Liver (tissue), 9 donors: ENCODE results near the gene SMS. TPM values are rescaled to one million over a fixed set of nuclear protein-coding genes. Genes with fewer than 3 reads are reported as not detected.

ENCODE experiments used
- DNase-seq: peaks from one replicate; pipeline ENCODE4 v3.0.0-alpha.2; 2017; ENCODE audit warnings: low spot score
- H3K27ac ChIP-seq, 2 donors: one replicate each; pipeline ENCODE4 v1.7.0; 2013; ENCODE audit warnings: inconsistent platforms in 2 of 2, low read length in 2 of 2, control low read depth in 1 of 2, low read depth in 1 of 2, mild to moderate bottlenecking in 1 of 2
- H3K27me3 ChIP-seq, 4 donors: one replicate each; pipeline versions ENCODE4 v1.6.1 to v1.7.0; 2013; ENCODE audit warnings: low read length in 3 of 4, inconsistent platforms in 1 of 4, mild to moderate bottlenecking in 1 of 4, moderate library complexity in 1 of 4; ENCODE audit not compliant: control insufficient read depth in 4 of 4, insufficient read depth in 4 of 4
- H3K36me3 ChIP-seq, 4 donors: one replicate each; pipeline versions ENCODE4 v1.6.1 to v1.7.0; 2013; ENCODE audit warnings: low read length in 3 of 4, mild to moderate bottlenecking in 3 of 4, low read depth in 1 of 4, moderate library complexity in 1 of 4; ENCODE audit not compliant: control insufficient read depth in 4 of 4, insufficient read depth in 3 of 4
- H3K4me1 ChIP-seq, 4 donors: one replicate each; pipeline versions ENCODE4 v1.6.1 to v1.7.0; 2013; ENCODE audit warnings: low read length in 3 of 4, mild to moderate bottlenecking in 3 of 4, moderate library complexity in 1 of 4; ENCODE audit not compliant: control insufficient read depth in 4 of 4, insufficient read depth in 4 of 4
- H3K4me3 ChIP-seq, 3 donors: one replicate each; pipeline versions ENCODE4 v1.6.1 to v1.7.0; 2013; ENCODE audit warnings: low read length in 3 of 3, control low read depth in 1 of 3, low read depth in 1 of 3, mild to moderate bottlenecking in 1 of 3
- H3K9ac ChIP-seq, 2 donors: one replicate each; pipeline ENCODE4 v1.7.0; 2013; ENCODE audit warnings: low read length in 2 of 2, mild to moderate bottlenecking in 2 of 2, moderate library complexity in 2 of 2, control low read depth in 1 of 2, low read depth in 1 of 2
- H3K9me3 ChIP-seq, 4 donors: one replicate each; pipeline versions ENCODE4 v1.6.1 to v1.7.0; 2013; ENCODE audit warnings: low read length in 3 of 4; ENCODE audit not compliant: control insufficient read depth in 4 of 4
- CTCF ChIP-seq: fragments of 150-350 bp; IDR thresholded peaks from 2 replicates; pipeline ENCODE4 v1.5.1; 2017; ENCODE audit warnings: improper control_type of control experiment, low read depth, low read length; ENCODE audit not compliant: missing input control
- EGR1 ChIP-seq, 2 donors: IDR thresholded peaks; 2 replicates each; pipeline ENCODE4 v1.6.1; 2016 to 2018; ENCODE audit warnings: antibody characterized with exemption in 2 of 2, low read depth in 2 of 2
- FOXA1 ChIP-seq: IDR thresholded peaks from 2 replicates; pipeline ENCODE4 v1.6.1; 2016; ENCODE audit warnings: antibody characterized with exemption
- FOXA2 ChIP-seq: IDR thresholded peaks from 2 replicates; pipeline ENCODE4 v1.6.1; 2016; ENCODE audit warnings: antibody characterized with exemption
- HNF4A ChIP-seq, 2 donors: conservative IDR thresholded peaks; 2 replicates each; pipeline ENCODE4 v1.6.1; 2016; ENCODE audit warnings: antibody characterized with exemption in 2 of 2, mild to moderate bottlenecking in 2 of 2
- HNF4G ChIP-seq: IDR thresholded peaks from 2 replicates; pipeline ENCODE4 v1.6.1; 2016; ENCODE audit warnings: antibody characterized with exemption
- JUND ChIP-seq, 2 donors: IDR thresholded peaks; 2 replicates each; pipeline ENCODE4 v1.6.1; 2016; ENCODE audit warnings: antibody characterized with exemption in 2 of 2
- MAX ChIP-seq: IDR thresholded peaks from 2 replicates; pipeline ENCODE4 v1.6.1; 2016; ENCODE audit warnings: antibody characterized with exemption
- RAD21 ChIP-seq, 2 donors: IDR thresholded peaks; 2 replicates each; pipeline ENCODE4 v1.6.1; 2016; ENCODE audit warnings: antibody characterized with exemption in 2 of 2, mild to moderate bottlenecking in 2 of 2
- REST ChIP-seq: IDR thresholded peaks from 2 replicates; pipeline ENCODE4 v1.6.1; 2016; ENCODE audit warnings: antibody characterized with exemption, mild to moderate bottlenecking
- RXRA ChIP-seq, 2 donors: IDR thresholded peaks; 2 replicates each; pipeline ENCODE4 v1.6.1; 2017 to 2018; ENCODE audit warnings: antibody characterized with exemption in 2 of 2, mild to moderate bottlenecking in 1 of 2
- SP1 ChIP-seq: IDR thresholded peaks from 2 replicates; pipeline ENCODE4 v1.6.1; 2018; ENCODE audit warnings: antibody characterized with exemption, mild to moderate bottlenecking
- TAF1 ChIP-seq: conservative IDR thresholded peaks from 2 replicates; pipeline ENCODE4 v1.6.1; 2016; ENCODE audit warnings: antibody characterized with exemption, mild to moderate bottlenecking
- YY1 ChIP-seq: IDR thresholded peaks from 2 replicates; pipeline ENCODE4 v1.6.1; 2016; ENCODE audit warnings: antibody characterized with exemption, mild to moderate bottlenecking
- ZBTB33 ChIP-seq: IDR thresholded peaks from 2 replicates; pipeline ENCODE4 v1.6.1; 2016; ENCODE audit warnings: antibody characterized with exemption
- WGBS: extraction: QIAGEN DNeasy Blood & Tissue Kit; methylation state at CpG from one replicate; pipeline ENCODE4 v1.1.7; 2013; 5-methylcytosine and 5-hydroxymethylcytosine counted together
- polyA plus RNA-seq, 2 donors: library from polyadenylated mRNA; stranded (reverse) in 1 of 2; unstranded in 1 of 2; fragments of 200-250 nt in 1 of 2; fragments of >200 nt in 1 of 2; fragmentation: Nextera tagmentation in 1 of 2; extraction: Ambion mirVana in 1 of 2; gene quantifications; one replicate each; pipeline versions ENCODE4 v1.2.1 to v1.2.3, GENCODE V29; 2013 to 2015
- total RNA-seq, 2 donors: library from RNA; depleted of rRNA; stranded (reverse); fragments of >200 nt; gene quantifications; one replicate each; pipeline ENCODE4 v1.2.3, GENCODE V29; 2014
- TF ChIP-seq, protein P1 (sequence below): IDR thresholded peaks from 2 replicates; pipeline ENCODE4 v1.6.1; 2016; ENCODE audit warnings: antibody characterized with exemption
- donor health status: healthy.
- donor health status: healthy.
- donor health status: healthy.
- donor health status: healthy.
- donor health status: healthy.

The SMS gene
- total and polyA plus RNA-seq, 4 donors: 13.9 to 41.0 (median 17.8) TPM

DNA sequence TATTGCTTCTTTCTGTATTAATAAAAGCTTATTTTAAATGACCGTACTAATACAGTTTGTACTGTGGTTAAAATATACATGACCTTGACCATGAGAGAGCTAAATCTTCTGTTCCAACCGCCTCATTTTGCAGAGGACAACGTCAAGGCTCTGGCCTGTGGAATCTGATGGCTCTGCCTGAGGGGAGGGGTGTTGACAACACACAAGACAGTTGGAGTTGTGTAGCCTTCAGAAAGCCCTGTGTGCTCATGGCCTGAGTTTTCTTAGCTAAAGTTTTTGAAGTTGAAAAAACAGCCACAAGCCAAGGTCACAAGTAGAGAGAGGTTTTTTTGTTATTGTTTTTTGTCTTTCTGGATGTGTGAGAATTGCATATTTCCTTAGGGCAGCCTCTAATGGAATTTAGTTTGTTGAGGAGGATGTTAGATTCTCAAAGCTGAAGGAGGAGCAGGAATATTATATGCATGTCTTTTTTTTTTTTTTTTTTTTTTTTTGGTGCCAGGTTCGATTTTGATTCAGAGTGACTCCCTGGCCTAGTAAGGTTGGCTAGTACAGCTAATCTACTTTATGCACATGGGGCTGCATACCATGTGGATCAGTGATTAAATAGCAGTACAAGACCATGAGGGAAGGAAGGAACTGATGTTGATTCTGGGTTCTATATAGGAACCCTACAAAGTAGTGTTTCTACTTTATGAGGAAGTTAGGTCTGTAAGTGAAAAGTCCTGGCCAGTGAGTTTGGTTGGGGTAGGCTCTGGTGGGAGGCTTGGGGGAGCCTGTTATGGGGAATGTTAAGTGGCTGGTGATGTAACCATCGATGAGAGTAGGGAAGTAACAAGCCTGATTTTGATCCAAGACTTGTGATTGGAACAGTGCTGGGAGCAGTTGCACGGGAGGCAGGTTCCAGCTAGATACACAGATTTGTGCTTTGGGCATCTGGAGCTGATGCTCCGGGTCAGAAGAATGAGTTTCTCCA lies 20.3 kb downstream of the SMS start:
- no peak for DNase-seq
- 72% methylated on average over 7 of the region's 7 CpGs for WGBS
- TF ChIP-seq HNF4G: no peak
- TF ChIP-seq FOXA1: no peak
- no peak for TF ChIP-seq ZBTB33
- no peak for TF ChIP-seq HNF4A (conservative IDR thresholded peaks at IDR 0.05)
- no peak for TF ChIP-seq JUND (IDR thresholded peaks at IDR 0.05)
- TF ChIP-seq RXRA (IDR thresholded peaks at IDR 0.05): no peak
- no peak for TF ChIP-seq TAF1
- TF ChIP-seq, protein P1, sequence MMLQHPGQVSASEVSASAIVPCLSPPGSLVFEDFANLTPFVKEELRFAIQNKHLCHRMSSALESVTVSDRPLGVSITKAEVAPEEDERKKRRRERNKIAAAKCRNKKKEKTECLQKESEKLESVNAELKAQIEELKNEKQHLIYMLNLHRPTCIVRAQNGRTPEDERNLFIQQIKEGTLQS: no peak
- no peak for TF ChIP-seq REST
- no peak for TF ChIP-seq FOXA2
- TF ChIP-seq RAD21 (IDR thresholded peaks at IDR 0.05): no peak
- no peak for TF ChIP-seq EGR1 (IDR thresholded peaks at IDR 0.05; ENCODE audit: low read depth in 2 of 2)
- no peak for TF ChIP-seq MAX
- TF ChIP-seq SP1: no peak
- no peak for TF ChIP-seq YY1
- no peak for TF ChIP-seq CTCF
- Histone ChIP-seq H3K9ac (no peak overlapping the region), H3K27me3 (no peaks in the 10 kb centered on the region), H3K36me3 (no peaks in the 10 kb centered on the region), H3K4me3 (no peak overlapping the region), H3K4me1 (peaks cover 0 to 2% (median 0%) of the 10 kb centered on the region in 4 donors), H3K9me3 (no peaks in the 10 kb centered on the region), H3K27ac (no peak overlapping the region)
